OCI-LY3 (cell line): Measurements from ENCODE around the gene AKR1C3.
"Not testable (repeated sequence)": the region's sequence is repeated elsewhere in the genome, so short reads cannot be mapped to it uniquely, and the experiment has no call there.

Source experiments
- CTCF ChIP-seq: fragments of 200-600, 300-600 bp; sonication (generic); IDR thresholded peaks from 2 replicates; pipeline ENCODE4 v1.5.1; 2014; ENCODE audit warnings: antibody characterized with exemption, low read length, low read depth
- EZH2phosphoT487 ChIP-seq: fragments of 200-600 bp; shearing (Covaris generic); IDR thresholded peaks from 2 replicates; pipeline ENCODE4 v1.6.1; 2018; ENCODE audit warnings: antibody characterized with exemption, mixed run types, low read depth

- TF ChIP-seq CTCF, EZH2phosphoT487: not testable (repeated sequence)
These were observed 25.8 kb downstream of the AKR1C3 start for GRCh38 chr10:5119997-5120396.
